Subcutaneous abdominal adipose tissue (tissue), 5 donors: Measurements from ENCODE around the gene MYCBPAP.

Experiments used
- H3K27ac ChIP-seq: one replicate; pipeline ENCODE4 v1.7.0; 2013; ENCODE audit warnings: low read depth, mild to moderate bottlenecking, inconsistent platforms, low read length, moderate library complexity
- H3K27me3 ChIP-seq, 5 donors: one replicate each; pipeline ENCODE4 v1.7.0; 2013; ENCODE audit warnings: low read length in 5 of 5, inconsistent platforms in 1 of 5; ENCODE audit not compliant: control insufficient read depth in 5 of 5, insufficient read depth in 4 of 5
- H3K36me3 ChIP-seq, 5 donors: one replicate each; pipeline ENCODE4 v1.7.0; 2013; ENCODE audit warnings: low read length in 5 of 5; ENCODE audit not compliant: control insufficient read depth in 5 of 5, insufficient read depth in 5 of 5
- H3K4me1 ChIP-seq, 5 donors: one replicate each; pipeline ENCODE4 v1.7.0; 2013; ENCODE audit warnings: low read length in 5 of 5, mild to moderate bottlenecking in 3 of 5, moderate library complexity in 1 of 5; ENCODE audit not compliant: control insufficient read depth in 5 of 5, insufficient read depth in 5 of 5
- H3K4me3 ChIP-seq, 5 donors: one replicate each; pipeline ENCODE4 v1.7.0; 2013; ENCODE audit warnings: low read length in 5 of 5, low read depth in 1 of 5
- H3K9ac ChIP-seq, 5 donors: one replicate each; pipeline ENCODE4 v1.7.0; 2013; ENCODE audit warnings: low read length in 5 of 5, mild to moderate bottlenecking in 4 of 5, moderate library complexity in 3 of 5
- H3K9me3 ChIP-seq, 5 donors: one replicate each; pipeline ENCODE4 v1.7.0; 2013; ENCODE audit warnings: low read length in 5 of 5; ENCODE audit not compliant: control insufficient read depth in 5 of 5
- donor health status: healthy.
- donor health status: healthy.
- donor health status: healthy.
- donor health status: healthy.
- donor health status: healthy.

MYCBPAP gene

GRCh38 chr17:50541716-50542688 lies 33.8 kb downstream of the MYCBPAP start:
- H3K27me3 ChIP-seq = no peaks in the 10 kb centered on the region
- no peaks in the 10 kb centered on the region for H3K9me3 ChIP-seq
- H3K36me3 ChIP-seq = no peaks in the 10 kb centered on the region
- H3K4me1 ChIP-seq = peaks cover 2 to 39% (median 32%) of the 10 kb centered on the region in 5 donors
- H3K9ac ChIP-seq = peak overlapping the region; percentile 35 to 85 (median 75)
- peak overlapping the region; percentile 50 for H3K27ac ChIP-seq
- H3K4me3 ChIP-seq = peak overlapping the region; percentile 60 to 77 (median 69)

DNA sequence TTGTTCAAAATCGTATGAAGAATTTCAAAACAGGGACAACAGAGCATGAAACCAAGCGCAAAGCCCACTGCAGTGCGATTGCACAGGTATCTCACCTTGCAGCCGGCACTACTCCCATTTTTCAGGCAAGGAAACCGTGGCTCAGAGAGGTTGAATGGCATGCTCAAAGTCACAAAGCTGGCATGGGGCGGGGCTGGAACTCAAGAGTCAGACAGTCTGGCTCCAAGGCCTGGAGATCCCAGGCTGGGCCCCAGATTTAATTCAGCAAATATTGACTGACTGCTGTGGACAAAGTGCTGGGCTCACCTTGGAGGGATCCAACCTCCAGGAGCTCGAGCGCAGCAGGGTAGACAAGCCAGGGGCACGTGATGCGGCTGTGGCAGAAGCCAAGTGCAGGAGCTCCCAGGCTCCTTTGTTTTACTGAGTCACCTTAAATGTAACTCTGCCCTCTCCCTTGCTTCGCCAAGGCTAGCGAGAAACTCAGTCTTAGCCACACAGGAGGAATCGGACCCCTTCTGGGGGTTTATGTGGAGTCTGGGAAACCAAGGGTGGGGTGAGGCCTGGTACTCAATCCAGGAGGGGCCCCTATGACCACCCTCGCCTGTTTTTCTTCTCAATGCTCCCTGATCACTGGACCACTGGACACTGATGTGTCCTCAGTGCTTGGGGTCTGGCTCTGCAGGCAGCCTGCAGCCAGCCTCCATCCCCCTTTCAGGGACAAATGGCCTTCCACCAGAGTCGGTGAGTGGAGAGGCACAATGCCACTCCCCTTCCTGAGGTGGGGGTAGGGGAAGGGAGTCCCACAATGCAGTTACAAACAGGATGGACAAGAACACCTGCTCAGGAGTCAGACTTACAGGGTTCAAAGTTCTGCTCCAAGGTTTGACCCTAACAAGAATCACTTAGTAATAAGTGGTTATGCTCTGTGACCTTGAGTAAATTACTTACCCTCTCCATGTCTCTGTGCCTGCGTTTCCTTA lies 34.8 kb downstream of the MYCBPAP start:
- H3K27me3 ChIP-seq = no peaks in the 10 kb centered on the region
- H3K9ac ChIP-seq = peak overlapping the region in 3 of 5 donors; percentile 39 to 75 (median 61)
- peak overlapping the region in 4 of 5 donors; percentile 60 to 77 (median 68) for H3K4me3 ChIP-seq
- no peak overlapping the region for H3K27ac ChIP-seq
- H3K9me3 ChIP-seq = no peaks in the 10 kb centered on the region
- H3K4me1 ChIP-seq = peaks cover 6 to 46% (median 39%) of the 10 kb centered on the region in 5 donors
- no peaks in the 10 kb centered on the region for H3K36me3 ChIP-seq

GRCh38 chr17:50544516-50544915 lies 36.3 kb downstream of the MYCBPAP start:
- H3K27me3 ChIP-seq = no peaks in the 10 kb centered on the region
- no peak overlapping the region for H3K9ac ChIP-seq
- H3K9me3 ChIP-seq = no peaks in the 10 kb centered on the region
- H3K27ac ChIP-seq = no peak overlapping the region
- no peak overlapping the region for H3K4me3 ChIP-seq
- H3K4me1 ChIP-seq = peaks cover 6 to 35% (median 27%) of the 10 kb centered on the region in 5 donors
- peaks cover 0 to 8% (median 0%) of the 10 kb centered on the region in 5 donors for H3K36me3 ChIP-seq

DNA sequence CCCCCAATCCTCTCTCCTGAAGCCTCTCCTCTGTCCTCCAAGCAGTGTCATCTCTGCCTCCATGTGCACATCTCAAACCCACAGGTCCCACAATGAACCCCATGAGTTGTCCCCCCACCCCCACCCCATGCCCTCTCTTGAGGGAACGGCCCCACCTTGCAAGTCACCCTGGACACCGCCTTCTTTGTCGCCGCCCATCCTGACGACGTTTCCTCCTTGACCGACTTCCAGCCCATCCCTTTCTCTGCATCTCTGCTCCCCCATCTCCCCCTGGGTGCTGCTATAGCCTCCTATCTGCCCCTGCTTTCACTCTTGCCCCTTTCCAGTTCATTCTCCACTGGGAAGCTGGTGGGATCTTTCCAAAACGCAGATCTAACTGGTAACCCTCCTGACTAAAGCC lies 37.1 kb downstream of the MYCBPAP start:
- no peaks in the 10 kb centered on the region for H3K27me3 ChIP-seq
- no peak overlapping the region for H3K4me3 ChIP-seq
- H3K9me3 ChIP-seq = no peaks in the 10 kb centered on the region
- H3K9ac ChIP-seq = no peak overlapping the region
- H3K27ac ChIP-seq = no peak overlapping the region
- peaks cover 0 to 15% (median 0%) of the 10 kb centered on the region in 5 donors for H3K36me3 ChIP-seq
- peaks cover 6 to 35% (median 27%) of the 10 kb centered on the region in 5 donors for H3K4me1 ChIP-seq

DNA sequence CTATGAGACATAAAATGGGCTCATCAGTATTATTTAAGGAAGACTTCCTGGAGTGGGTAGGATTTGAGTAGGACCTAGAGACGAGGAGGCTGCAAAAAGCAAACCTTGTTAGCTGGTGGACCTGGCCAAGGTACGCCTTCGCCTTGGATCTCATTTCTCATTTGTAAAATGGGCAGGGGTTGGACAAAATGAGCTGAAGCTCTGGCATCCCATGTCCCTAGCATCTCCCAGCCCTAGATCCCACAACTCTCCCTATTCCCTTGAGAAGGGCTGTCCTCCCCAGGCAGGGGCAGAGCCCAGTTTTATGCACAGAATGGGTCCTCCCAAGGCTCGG lies 38.4 kb downstream of the MYCBPAP start:
- Histone ChIP-seq H3K36me3 (peaks cover 0 to 16% (median 2%) of the 10 kb centered on the region in 5 donors), H3K4me3 (peak overlapping the region in 2 of 5 donors; percentile 66 to 71), H3K27ac (no peak overlapping the region), H3K4me1 (peaks cover 6 to 26% (median 21%) of the 10 kb centered on the region in 5 donors), H3K9me3 (no peaks in the 10 kb centered on the region), H3K27me3 (no peaks in the 10 kb centered on the region), H3K9ac (peak overlapping the region in 3 of 5 donors; percentile 33 to 75 (median 74))

- Histone ChIP-seq H3K9me3 (no peaks in the 10 kb centered on the region), H3K4me3 (peak within 1 kb of the TSS; percentile 66 to 77 (median 73)), H3K36me3 (peaks cover 0 to 16% (median 2%) of the 10 kb centered on the region in 5 donors), H3K4me1 (peaks cover 6 to 23% (median 18%) of the 10 kb centered on the region in 5 donors), H3K9ac (peak within 1 kb of the TSS; percentile 28 to 79 (median 74)), H3K27ac (no peak within 1 kb of the TSS), H3K27me3 (no peaks in the 10 kb centered on the region)
These were observed 38.9 kb downstream of the MYCBPAP start, which contains the start of gene SPATA20 for GRCh38 chr17:50547035-50547735. SPATA20 (plus strand) TSS chr17:50547174; CDS start chr17:50547209, 35 bp downstream.

GRCh38 chr17:50547736-50548083 lies 39.5 kb downstream of the MYCBPAP start:
- Histone ChIP-seq H3K27ac (no peak overlapping the region), H3K27me3 (no peaks in the 10 kb centered on the region), H3K4me1 (peaks cover 6 to 18% (median 13%) of the 10 kb centered on the region in 5 donors), H3K36me3 (peaks cover 0 to 16% (median 2%) of the 10 kb centered on the region in 5 donors), H3K9me3 (no peaks in the 10 kb centered on the region), H3K9ac (peak overlapping the region in 4 of 5 donors; percentile 66 to 79 (median 74)), H3K4me3 (peak overlapping the region in 4 of 5 donors; percentile 66 to 73 (median 72))

DNA sequence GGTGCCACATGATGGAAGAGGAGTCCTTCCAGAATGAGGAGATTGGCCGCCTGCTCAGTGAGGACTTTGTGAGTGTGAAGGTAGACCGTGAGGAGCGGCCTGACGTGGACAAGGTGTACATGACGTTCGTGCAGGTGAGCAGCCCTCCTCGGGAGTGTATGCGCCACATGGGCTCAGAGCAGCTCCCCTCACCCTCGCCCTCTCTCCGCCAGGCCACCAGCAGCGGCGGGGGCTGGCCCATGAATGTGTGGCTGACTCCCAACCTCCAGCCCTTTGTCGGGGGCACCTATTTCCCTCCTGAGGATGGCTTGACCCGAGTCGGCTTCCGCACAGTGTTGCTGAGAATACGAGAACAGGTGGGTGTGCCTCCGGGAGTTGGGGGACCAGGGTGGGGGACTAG lies 40.6 kb downstream of the MYCBPAP start:
- Histone ChIP-seq H3K4me1 (peaks cover 6 to 16% (median 12%) of the 10 kb centered on the region in 5 donors), H3K9me3 (no peaks in the 10 kb centered on the region), H3K27me3 (no peaks in the 10 kb centered on the region), H3K36me3 (peaks cover 0 to 16% (median 2%) of the 10 kb centered on the region in 5 donors), H3K4me3 (no peak overlapping the region), H3K9ac (no peak overlapping the region), H3K27ac (no peak overlapping the region)

DNA sequence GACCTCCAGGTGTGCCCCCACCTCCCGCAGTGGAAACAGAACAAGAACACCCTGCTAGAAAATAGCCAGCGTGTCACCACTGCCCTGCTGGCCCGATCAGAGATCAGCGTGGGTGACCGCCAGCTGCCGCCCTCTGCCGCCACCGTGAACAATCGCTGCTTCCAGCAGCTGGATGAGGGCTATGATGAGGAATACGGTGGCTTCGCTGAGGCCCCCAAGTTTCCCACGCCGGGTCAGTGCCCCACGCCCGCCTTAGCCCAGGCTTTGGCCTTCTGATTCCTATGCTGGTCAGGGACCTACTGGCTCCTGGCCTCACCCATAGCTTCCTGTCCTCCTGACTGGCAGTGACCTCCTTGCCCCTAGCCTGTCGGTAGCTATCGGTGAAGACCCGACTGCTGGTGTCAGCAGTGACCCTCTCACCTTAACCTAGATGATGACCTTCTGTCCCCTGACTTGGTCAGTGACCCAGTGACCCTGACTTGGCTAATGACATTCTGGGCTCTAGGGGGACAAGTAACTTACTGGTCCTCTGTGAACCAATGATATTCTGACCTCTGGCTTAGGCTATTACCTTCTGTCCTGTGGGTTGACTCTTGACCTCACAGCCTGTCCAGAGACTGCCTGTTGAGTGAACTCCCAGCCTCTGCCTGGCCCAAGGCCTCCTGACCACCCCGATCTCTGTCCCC lies 41.2 kb downstream of the MYCBPAP start:
- Histone ChIP-seq H3K4me1 (peaks cover 6 to 16% (median 12%) of the 10 kb centered on the region in 5 donors), H3K36me3 (peaks cover 0 to 18% (median 2%) of the 10 kb centered on the region in 5 donors), H3K9ac (no peak overlapping the region), H3K27ac (no peak overlapping the region), H3K27me3 (no peaks in the 10 kb centered on the region), H3K4me3 (no peak overlapping the region), H3K9me3 (no peaks in the 10 kb centered on the region)
